Mucosa of stomach (tissue), 1 donor: Measurements from ENCODE around the gene TNFRSF8.

Source experiments
- H3K27me3 ChIP-seq: one replicate; pipeline ENCODE4 v1.7.0; 2013; ENCODE audit warnings: mild to moderate bottlenecking, low read length; ENCODE audit not compliant: control insufficient read depth, insufficient read depth
- H3K36me3 ChIP-seq: one replicate; pipeline ENCODE4 v1.7.0; 2013; ENCODE audit warnings: low read length; ENCODE audit not compliant: control insufficient read depth, insufficient read depth
- H3K4me1 ChIP-seq: one replicate; pipeline ENCODE4 v1.7.0; 2013; ENCODE audit warnings: mild to moderate bottlenecking, low read length; ENCODE audit not compliant: control insufficient read depth, insufficient read depth
- H3K4me3 ChIP-seq: one replicate; pipeline ENCODE4 v1.7.0; 2013; ENCODE audit warnings: low read length
- H3K9ac ChIP-seq: one replicate; pipeline ENCODE4 v1.7.0; 2013; ENCODE audit warnings: mild to moderate bottlenecking, low read length, moderate library complexity
- H3K9me3 ChIP-seq: one replicate; pipeline ENCODE4 v1.7.0; 2013; ENCODE audit warnings: mild to moderate bottlenecking, low read length, moderate library complexity; ENCODE audit not compliant: control insufficient read depth
- donor health status: Pancreatic carcinoma.

The TNFRSF8 gene

DNA sequence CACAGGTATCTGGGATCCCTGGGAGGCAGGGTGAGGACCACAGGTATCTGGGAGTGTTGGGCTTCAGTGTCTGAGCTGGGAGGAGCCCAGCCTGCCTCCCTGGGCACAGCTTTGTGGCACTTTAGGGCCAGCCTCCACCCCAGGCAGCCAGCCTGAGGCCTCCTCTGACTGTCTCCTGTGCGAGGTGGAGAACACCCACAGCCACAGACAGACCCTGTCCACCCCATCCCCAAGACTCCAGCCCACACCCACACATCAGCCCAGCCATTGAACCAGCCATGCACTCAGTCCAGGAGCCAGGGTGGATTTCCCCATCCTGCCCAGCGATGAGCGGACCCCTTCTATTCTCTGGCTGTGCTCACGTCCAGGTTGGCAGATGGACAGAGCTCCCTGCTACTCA is 81.9 kb downstream of the TNFRSF8 start:
- no peak overlapping the region for H3K9ac ChIP-seq

DNA sequence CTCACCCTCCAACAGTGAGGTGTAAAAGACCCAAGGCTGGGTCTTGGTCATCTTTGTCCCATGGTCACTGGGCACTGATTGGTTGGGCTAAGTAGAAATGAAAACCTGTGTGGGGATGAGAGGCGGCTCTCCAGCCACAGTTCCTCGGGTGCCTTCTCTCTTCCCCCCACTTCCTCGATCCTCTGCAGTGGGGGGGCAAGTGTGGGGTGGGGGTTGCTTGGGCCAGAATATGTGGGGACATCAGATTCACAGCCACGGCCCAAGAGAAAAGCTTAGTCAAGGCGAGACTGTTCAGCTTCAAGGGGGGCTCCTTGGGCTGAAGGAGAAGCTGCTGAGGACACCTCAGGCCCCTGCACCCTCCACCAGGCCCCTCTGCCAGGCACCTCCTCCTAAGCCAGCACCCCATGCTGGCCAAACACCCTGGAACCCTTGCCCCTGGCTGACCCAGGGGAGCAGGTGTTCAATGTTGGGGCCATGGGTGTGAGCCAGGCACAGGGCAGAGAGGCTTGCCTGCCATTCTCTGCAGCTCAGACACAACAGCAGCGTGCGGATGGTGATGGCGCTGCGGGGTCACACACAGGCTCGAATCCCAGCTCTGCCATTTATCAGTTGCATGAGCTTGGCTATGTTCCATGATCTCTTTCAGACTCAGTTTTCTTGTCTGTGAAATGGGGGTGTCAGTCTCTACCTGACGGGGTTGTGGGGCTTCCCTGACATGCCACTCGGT is 82.7 kb downstream of the TNFRSF8 start:
- Histone ChIP-seq H3K4me1 (peaks cover 54% of the 10 kb centered on the region), H3K9ac (no peak overlapping the region)

More for the DNA sequence above, 81.9 kb downstream of the TNFRSF8 start:
- no peak overlapping the region for H3K4me3 ChIP-seq
- no peaks in the 10 kb centered on the region for H3K36me3 ChIP-seq
- H3K9me3 ChIP-seq, result no peaks in the 10 kb centered on the region
- no peaks in the 10 kb centered on the region for H3K27me3 ChIP-seq
- peaks cover 54% of the 10 kb centered on the region for H3K4me1 ChIP-seq

DNA sequence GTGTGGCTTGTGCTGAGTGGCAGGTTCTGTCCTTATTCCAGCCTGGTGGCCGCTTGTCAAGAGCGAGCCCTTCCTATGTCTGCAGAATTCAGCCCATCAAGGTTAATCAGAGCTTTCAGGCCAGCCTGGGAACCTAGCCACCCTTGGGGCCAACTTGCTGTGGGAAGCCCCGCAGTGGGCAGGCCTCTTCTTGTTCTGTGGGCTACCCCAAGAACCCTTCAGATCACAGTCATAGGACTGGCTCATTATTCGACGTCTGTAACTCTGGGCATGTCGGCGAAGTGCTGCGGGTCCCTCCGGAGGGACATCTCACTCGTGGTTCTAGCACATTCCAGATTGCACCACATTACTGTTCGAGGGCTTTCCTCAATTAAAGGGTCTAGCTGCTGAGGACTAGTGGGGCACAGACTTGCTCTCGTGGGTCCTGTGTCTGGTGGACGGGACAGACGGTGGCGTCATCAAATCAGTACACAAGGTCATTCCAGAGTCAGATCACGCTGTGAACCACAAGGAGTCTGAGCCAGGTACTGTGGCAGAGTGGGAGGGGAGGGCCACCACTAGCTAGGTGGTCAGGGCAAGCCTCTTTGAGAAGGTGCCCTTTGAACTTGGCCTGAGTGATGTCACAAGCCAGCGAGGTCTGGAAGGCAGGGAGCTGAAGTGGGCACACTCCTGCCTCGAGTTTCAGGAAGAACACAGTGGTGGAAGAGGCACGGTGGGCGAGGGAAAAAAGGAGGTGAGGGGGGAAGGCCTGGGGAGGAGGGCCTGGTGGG is 83.4 kb downstream of the TNFRSF8 start:
- Histone ChIP-seq H3K27me3 (no peaks in the 10 kb centered on the region), H3K4me3 (no peak overlapping the region), H3K4me1 (peaks cover 54% of the 10 kb centered on the region), H3K9ac (no peak overlapping the region), H3K36me3 (no peaks in the 10 kb centered on the region), H3K9me3 (no peaks in the 10 kb centered on the region)

More for the DNA sequence above, 82.7 kb downstream of the TNFRSF8 start:
- H3K4me3 ChIP-seq, result no peak overlapping the region
- no peaks in the 10 kb centered on the region for H3K27me3 ChIP-seq
- no peaks in the 10 kb centered on the region for H3K9me3 ChIP-seq
- H3K36me3 ChIP-seq, result no peaks in the 10 kb centered on the region

DNA sequence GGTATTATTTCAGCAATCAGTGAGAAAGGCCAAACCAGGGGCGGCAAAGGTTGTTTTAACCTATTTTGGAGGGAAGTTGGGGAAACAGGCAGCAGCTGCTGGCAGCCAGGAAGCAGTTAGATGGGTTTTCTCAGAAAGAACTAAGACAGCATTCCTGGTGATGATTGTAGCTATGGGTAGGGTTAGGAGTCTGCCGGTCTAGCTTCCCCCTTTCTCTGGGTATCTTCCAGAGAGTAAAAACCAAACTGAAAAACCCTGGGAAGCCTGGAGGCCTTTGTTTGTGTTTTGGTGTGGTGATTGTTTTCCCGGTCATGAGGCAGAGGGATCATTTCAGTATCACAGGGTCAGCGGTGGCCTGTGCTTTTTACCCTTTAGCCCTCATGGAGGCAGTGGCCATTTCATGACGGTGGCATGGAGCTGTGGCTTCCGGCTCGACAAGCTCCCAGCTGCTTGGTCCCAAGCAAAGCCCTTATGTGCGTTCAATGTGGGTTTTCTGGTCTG is 84.1 kb downstream of the TNFRSF8 start:
- Histone ChIP-seq H3K4me1 (peaks cover 54% of the 10 kb centered on the region), H3K36me3 (no peaks in the 10 kb centered on the region), H3K9ac (no peak overlapping the region), H3K27me3 (no peaks in the 10 kb centered on the region), H3K9me3 (no peaks in the 10 kb centered on the region), H3K4me3 (no peak overlapping the region)

DNA sequence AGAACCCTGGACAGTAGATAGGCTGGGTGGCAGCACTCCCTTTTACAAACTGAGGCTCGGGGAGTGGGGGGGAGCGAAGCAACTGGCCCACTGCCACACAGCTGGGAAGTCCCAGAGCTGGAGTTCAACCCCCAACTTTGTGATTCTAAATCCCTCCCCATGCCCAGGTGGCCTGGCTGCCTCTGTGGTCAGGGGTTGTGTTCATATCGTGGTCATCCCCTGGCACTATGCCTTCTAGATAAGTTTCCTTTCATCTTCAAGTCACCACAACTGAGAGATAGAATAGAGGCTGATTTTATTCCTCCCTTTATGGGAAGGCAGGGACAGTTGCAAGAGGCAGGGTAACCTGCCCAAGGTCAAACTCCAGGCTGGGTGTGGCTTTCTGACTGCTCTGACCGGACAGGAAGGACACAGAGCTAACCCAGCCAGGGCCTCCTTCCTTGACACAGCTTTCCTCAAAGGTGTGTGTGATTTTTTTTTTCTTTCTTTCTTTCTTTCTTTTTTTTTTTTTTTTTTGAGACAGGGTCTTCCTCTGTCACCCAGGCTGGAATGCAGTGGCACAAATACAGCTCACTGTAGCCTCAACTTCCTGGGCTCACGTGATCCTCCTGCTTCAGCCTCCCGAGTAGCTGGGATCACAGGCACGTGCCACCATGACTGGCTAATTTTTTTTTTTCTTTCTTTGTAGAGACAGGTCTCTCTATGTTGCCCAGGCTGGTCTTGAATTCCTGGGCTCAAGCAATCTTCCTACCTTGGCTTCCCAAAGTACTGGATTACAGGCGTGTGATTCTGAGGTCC is 85.3 kb downstream of the TNFRSF8 start:
- Histone ChIP-seq H3K9ac (no peak overlapping the region), H3K4me1 (peaks cover 56% of the 10 kb centered on the region), H3K9me3 (no peaks in the 10 kb centered on the region), H3K4me3 (no peak overlapping the region), H3K27me3 (no peaks in the 10 kb centered on the region), H3K36me3 (no peaks in the 10 kb centered on the region)

DNA sequence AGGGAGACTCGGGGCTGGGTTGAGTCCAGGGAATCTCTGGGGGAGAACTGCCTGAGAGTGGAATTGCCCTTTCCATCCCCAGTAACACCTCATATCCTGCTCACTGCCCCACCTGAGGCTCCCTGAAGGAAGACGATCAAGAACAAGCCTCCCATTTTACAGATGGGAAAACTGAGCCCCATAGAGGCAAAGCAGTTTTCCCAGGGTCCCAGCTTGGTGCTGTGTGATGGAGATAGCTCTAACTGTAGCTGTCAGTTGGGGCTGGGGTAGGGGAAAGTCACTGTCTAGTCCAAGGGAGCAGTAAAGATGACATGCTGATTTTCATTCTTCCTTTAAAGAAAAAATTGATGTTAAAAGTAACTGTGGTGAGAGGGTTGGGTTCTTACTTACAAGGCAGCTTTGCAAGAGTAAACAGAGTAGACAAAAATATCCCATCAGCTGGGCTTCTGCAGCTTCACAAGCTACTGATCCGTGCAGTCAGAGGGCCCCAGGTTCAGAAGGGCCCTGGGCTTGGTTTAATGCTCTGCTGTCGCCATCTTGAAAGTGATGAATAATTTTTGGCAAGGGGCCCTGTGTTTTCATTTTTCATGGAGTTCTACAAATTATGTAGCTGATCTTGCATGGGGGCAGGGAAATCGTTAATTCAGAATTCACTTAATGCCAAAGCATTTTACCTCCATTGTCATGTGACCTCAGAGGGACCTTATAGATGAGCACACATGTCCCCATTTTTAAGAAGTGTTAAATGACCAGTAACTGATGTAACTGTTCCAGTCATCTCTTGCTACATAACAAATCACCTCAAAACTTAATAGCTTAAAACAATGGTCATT is 86.1 kb downstream of the TNFRSF8 start:
- no peaks in the 10 kb centered on the region for H3K27me3 ChIP-seq
- no peaks in the 10 kb centered on the region for H3K36me3 ChIP-seq
- peaks cover 50% of the 10 kb centered on the region for H3K4me1 ChIP-seq
- no peak overlapping the region for H3K9ac ChIP-seq
- no peak overlapping the region for H3K4me3 ChIP-seq
- H3K9me3 ChIP-seq, result no peaks in the 10 kb centered on the region

DNA sequence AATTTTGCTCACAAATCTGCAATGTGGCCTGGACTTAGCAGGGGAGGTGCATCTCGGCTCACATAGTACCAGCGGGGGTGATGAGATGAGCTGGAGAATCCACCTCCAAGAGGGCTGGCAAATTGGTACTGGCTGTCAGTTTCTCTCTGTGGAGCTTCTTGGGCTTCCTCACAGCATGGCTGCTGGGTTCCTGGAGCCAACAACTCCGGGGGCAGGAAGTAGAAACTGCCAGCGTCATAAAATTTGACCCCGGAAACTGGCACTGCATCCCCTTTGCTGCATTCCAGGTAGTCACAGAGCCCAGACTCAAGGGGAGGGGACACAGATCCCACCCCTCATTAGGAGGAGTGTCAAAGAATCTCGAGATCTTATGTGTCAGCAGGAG is 86.7 kb downstream of the TNFRSF8 start:
- H3K9ac ChIP-seq, result no peak overlapping the region
- H3K4me1 ChIP-seq, result peaks cover 44% of the 10 kb centered on the region
- no peaks in the 10 kb centered on the region for H3K27me3 ChIP-seq
- no peaks in the 10 kb centered on the region for H3K9me3 ChIP-seq
- H3K4me3 ChIP-seq, result no peak overlapping the region
- no peaks in the 10 kb centered on the region for H3K36me3 ChIP-seq

DNA sequence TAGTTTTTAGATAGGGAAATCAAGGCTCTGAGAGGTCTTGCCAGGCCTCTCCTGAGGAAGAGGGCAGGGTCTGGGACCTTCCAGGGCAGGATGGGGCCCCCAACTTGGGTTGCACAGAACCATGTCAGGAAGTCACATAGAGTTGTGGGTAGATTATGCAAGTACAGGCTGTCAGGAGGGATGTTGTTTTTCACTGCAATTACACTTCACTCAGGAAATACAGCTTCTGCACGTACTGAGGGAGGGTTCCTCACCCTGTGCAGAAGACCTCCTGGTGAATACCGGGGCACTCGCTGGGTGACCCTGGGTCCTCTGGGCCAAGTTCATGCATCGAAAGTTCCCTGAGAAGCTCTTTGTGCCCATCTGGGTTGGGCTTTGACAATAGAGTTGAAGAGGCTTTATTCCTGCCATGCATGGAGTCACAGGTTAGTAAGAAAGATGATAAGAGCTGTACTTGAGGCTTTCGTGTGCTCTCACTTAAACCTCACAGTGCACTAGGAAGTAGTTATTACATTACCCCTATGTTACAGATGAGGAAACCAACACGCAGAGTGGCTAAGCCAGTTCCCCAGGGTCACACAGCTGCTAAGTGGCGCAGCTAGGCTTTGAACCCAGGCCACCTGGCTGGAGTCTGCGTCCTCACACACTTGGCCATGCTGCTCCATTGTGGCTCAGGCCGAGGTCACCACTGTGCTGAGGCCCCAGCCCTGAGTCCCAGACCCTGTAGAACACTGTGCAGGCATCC is 87.5 kb downstream of the TNFRSF8 start:
- H3K27me3 ChIP-seq, result no peaks in the 10 kb centered on the region
- H3K4me1 ChIP-seq, result peaks cover 36% of the 10 kb centered on the region
- no peak overlapping the region for H3K4me3 ChIP-seq
- H3K36me3 ChIP-seq, result no peaks in the 10 kb centered on the region
- H3K9ac ChIP-seq, result no peak overlapping the region
- H3K9me3 ChIP-seq, result no peaks in the 10 kb centered on the region

DNA sequence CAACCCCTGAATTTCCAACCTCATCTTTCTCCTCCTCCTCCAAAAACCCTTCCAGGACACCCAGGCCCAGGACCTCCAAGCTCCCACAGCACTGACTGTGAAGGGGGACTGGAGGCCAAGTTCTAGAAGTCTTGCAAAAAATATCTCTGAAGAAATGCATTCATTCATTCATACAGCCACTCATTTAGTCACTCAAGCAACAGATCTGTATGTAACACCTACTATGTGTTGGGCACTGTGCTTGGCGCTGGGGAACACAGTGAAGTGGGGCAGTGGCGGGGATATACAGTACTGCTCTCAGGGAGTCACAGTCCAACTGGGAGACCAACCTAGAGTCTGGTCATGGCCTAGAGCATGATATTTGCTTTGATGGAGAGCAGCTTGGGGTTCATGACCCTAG is 88.4 kb downstream of the TNFRSF8 start:
- no peaks in the 10 kb centered on the region for H3K9me3 ChIP-seq
- H3K27me3 ChIP-seq, result no peaks in the 10 kb centered on the region
- no peak overlapping the region for H3K4me3 ChIP-seq
- no peak overlapping the region for H3K9ac ChIP-seq
- no peaks in the 10 kb centered on the region for H3K36me3 ChIP-seq
- peaks cover 35% of the 10 kb centered on the region for H3K4me1 ChIP-seq

DNA sequence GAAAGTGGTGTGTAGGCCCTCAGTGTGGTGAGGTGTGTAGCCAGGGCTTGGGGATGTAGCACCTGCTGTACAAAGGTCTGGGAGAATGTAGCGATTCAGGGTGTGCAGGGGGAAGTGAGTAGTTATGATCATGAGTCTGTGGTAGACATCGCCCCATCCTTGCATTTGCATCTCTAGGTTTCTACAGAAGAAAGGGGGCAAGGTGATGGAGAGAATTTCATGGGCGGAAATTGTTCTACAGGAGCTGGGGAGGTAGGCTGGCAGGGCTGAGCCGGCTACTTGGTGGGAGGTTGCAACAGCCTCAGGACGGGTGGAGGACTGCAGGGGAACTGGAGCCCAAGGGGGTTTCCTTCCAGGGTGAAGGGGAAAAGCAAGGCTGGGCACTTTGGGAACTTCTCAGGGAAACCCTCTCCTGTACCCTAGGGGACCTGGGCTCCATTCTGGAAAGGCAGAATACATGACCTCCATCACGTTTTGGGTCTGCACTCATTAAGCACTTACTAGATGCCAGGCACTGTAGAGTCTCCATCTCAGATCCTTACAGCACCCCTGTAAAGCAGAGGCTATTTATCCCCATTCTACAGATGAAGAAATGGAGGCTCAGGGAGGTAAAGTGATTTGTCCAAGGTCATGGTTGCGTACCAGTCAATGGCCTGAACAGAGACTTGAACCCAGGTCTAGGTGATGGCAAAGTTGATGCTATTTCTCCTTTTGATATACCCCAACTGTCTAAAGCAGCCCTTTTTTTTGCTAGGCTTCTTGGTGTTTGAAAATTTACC is 89.2 kb downstream of the TNFRSF8 start:
- H3K9me3 ChIP-seq, result no peaks in the 10 kb centered on the region
- H3K4me3 ChIP-seq, result no peak overlapping the region
- no peaks in the 10 kb centered on the region for H3K36me3 ChIP-seq
- H3K4me1 ChIP-seq, result peaks cover 28% of the 10 kb centered on the region
- no peak overlapping the region for H3K9ac ChIP-seq
- H3K27me3 ChIP-seq, result no peaks in the 10 kb centered on the region
